MCF 10A (cell line): ENCODE results near the gene GPR78. TPM values are rescaled to one million over a fixed set of nuclear protein-coding genes. Genes with fewer than 3 reads are reported as not detected.

Experiments used
- BruUV-seq: library from RNA; stranded (reverse); fragments of 400-500 nt; replicated peaks from 2 replicates; lab custom pipeline; 2021; lab: Mats Ljungman, UMichigan
- CTCF ChIA-PET: fragments of 300-600 bp; sonication (Branson Sonifier 250); formaldehyde crosslinking; extraction: SDS; loops from one replicate; lab custom pipeline; 2021; ENCODE audit warnings: antibody characterized with exemption, inconsistent platforms; lab: Yijun Ruan, JAX
- POLR2A ChIA-PET: fragments of 300-600, 350-650 bp; sonication (Branson Sonifier 250); formaldehyde crosslinking; extraction: SDS; loops from one replicate; lab custom pipeline; 2020; ENCODE audit warnings: antibody characterized with exemption, inconsistent platforms; lab: Yijun Ruan, JAX
- DNase-seq: peaks from one replicate; pipeline ENCODE4 v3.0.0-alpha.2; 2018; ENCODE audit not compliant: unreplicated experiment
- H3K27ac Mint-ChIP-seq: one replicate; pipeline ENCODE4 v1.8.0; 2022; ENCODE audit warnings: mild to moderate bottlenecking, low read depth, mixed read lengths; ENCODE audit not compliant: unreplicated experiment
- H3K27me3 Mint-ChIP-seq: one replicate; pipeline ENCODE4 v1.8.0; 2022; ENCODE audit warnings: mixed read lengths; ENCODE audit not compliant: insufficient read depth, unreplicated experiment
- H3K36me3 Mint-ChIP-seq: one replicate; pipeline ENCODE4 v1.8.0; 2022; ENCODE audit warnings: mild to moderate bottlenecking, moderate library complexity, mixed read lengths; ENCODE audit not compliant: insufficient read depth, unreplicated experiment
- H3K4me1 Mint-ChIP-seq: one replicate; pipeline ENCODE4 v1.8.0; 2022; ENCODE audit warnings: mixed read lengths; ENCODE audit not compliant: insufficient read depth, unreplicated experiment
- H3K4me3 Mint-ChIP-seq: one replicate; pipeline ENCODE4 v1.8.0; 2022; ENCODE audit warnings: mild to moderate bottlenecking, moderate library complexity, mixed read lengths; ENCODE audit not compliant: unreplicated experiment
- H3K9me3 Mint-ChIP-seq: one replicate; pipeline ENCODE4 v1.8.0; 2022; ENCODE audit warnings: mixed read lengths; ENCODE audit not compliant: unreplicated experiment
- intact Hi-C: fragments of 100-400 bp; cut with micrococcal nuclease; formaldehyde crosslinking; loops from 2 replicates; pipeline ENCODE4 v1.14.1; 2022
- total RNA-seq: library from RNA; stranded (reverse); gene quantifications from 2 replicates; pipeline ENCODE4 v1.2.3, GENCODE V29; 2022
- TF ChIP-seq, protein P1 (sequence below): fragments of 200-600 bp; IDR thresholded peaks from one replicate; pipeline ENCODE4 v1.8.0; 2022; ENCODE audit warnings: antibody characterized with exemption, mild to moderate bottlenecking; ENCODE audit not compliant: unreplicated experiment

The GPR78 gene
- total RNA-seq, 1 experiment from 2014 or later, result not detected

DNA sequence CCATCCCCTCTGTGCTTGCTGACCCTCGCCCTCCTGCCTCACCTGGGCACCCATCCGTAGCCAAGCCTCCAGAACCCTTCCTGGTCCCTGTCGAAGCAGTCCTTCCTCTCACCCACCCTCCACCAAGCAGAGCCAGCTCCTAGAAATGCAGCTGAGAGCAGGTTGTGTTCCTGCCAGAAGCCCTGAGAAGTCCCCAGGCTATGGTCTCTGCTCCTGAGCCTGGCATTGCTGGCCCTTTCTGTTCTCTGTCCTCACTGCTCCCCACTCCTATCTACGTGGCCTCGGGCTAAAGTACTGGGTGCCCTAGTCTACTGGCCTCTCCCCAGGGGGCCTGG is 10.3 kb downstream of the GPR78 start:
- Mint-ChIP-seq H3K27ac (no peak overlapping the region), H3K36me3 (no peaks in the 10 kb centered on the region), H3K9me3 (no peaks in the 10 kb centered on the region), H3K27me3 (peaks cover 65% of the 10 kb centered on the region), H3K4me3 (no peak overlapping the region), H3K4me1 (no peaks in the 10 kb centered on the region)
- no TSS peak for BruUV-seq
- CTCF ChIA-PET, result interaction anchor here (1.2 to 2.7 kb wide), 3 partner anchors 13 to 121 kb away, joined by 4 to 13 read pairs (median 5); no protein-coding TSS in a partner anchor
- TF ChIP-seq, protein P1, sequence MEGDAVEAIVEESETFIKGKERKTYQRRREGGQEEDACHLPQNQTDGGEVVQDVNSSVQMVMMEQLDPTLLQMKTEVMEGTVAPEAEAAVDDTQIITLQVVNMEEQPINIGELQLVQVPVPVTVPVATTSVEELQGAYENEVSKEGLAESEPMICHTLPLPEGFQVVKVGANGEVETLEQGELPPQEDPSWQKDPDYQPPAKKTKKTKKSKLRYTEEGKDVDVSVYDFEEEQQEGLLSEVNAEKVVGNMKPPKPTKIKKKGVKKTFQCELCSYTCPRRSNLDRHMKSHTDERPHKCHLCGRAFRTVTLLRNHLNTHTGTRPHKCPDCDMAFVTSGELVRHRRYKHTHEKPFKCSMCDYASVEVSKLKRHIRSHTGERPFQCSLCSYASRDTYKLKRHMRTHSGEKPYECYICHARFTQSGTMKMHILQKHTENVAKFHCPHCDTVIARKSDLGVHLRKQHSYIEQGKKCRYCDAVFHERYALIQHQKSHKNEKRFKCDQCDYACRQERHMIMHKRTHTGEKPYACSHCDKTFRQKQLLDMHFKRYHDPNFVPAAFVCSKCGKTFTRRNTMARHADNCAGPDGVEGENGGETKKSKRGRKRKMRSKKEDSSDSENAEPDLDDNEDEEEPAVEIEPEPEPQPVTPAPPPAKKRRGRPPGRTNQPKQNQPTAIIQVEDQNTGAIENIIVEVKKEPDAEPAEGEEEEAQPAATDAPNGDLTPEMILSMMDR, result no peak
- POLR2A ChIA-PET, result no interaction called here
- no peak for DNase-seq
- intact Hi-C loops, result no loop called here

DNA sequence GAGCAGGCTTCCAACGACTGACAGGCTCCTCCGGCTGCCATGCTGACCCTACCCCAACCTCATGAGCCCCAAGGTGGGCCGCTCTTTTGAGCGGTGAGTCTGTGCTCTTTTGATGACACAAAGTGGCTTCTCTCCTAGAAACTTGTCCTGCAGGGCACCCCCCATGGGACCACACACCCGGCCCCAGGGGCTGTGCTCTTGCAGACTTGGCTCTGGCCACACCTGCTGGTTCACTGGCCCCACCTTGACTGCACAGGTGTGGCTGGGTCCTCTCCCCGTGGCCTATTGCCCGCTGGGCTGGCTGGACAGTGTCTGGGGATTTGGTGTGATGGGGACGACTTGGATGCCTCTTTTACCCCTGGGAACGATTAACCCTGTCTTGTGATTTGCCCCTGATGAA is 10.9 kb downstream of the GPR78 start:
- ChIA-PET POLR2A (no interaction called here), CTCF (interaction anchor here (2.0 to 2.7 kb wide), 2 partner anchors 16 to 122 kb away, joined by 10 to 13 read pairs; no protein-coding TSS in a partner anchor)
- Mint-ChIP-seq H3K36me3 (no peaks in the 10 kb centered on the region), H3K27me3 (peaks cover 59% of the 10 kb centered on the region), H3K27ac (no peak overlapping the region), H3K4me1 (no peaks in the 10 kb centered on the region), H3K9me3 (no peaks in the 10 kb centered on the region), H3K4me3 (no peak overlapping the region)
- TF ChIP-seq, protein P1, result no peak
- no TSS peak for BruUV-seq
- DNase-seq, result no peak
- intact Hi-C loops, result no loop called here

DNA sequence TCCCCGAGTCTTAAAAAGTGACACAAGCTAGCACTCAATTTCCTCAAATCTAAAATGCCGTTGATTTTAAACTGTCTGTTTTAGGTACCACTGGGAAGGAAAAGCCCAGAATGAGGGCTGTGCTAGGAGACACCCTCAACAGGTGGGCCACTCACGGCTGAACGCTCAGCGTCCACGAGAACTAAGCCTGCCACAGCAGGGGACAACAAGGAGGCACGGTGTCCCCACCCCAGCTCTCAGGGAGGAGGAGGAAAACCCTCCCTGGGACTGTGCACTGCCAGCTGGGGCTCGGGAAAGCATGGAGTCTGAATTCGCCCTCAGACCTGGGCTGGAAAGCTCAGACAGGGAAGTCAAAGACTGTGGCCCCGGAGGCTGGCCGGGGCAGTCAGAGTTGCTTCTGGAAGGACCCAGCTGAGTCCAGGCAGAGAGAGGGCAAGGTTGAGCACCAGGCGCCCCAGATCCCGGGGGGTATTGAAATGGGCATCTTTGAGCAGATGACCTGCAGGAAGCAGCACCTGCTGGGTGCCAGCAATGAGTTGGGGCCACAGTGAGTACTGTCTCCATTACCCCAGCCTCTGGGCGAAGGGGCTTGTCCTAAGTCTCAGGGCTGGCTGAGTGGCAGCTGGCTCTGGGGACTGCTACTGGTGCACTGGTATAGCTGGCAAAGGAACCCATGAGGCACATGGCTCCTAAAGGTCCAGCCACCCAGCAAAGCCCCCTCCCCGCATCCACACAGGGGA is 11.6 kb downstream of the GPR78 start:
- H3K36me3 Mint-ChIP-seq, result no peaks in the 10 kb centered on the region
- no peak overlapping the region for H3K4me3 Mint-ChIP-seq
- BruUV-seq, result no TSS peak
- H3K27ac Mint-ChIP-seq, result no peak overlapping the region
- no peaks in the 10 kb centered on the region for H3K9me3 Mint-ChIP-seq
- ChIA-PET CTCF (interaction anchor here (0.6 to 2.7 kb wide), 6 partner anchors 15 to 333 kb away, joined by 3 to 13 read pairs (median 4); no protein-coding TSS in a partner anchor), POLR2A (no interaction called here)
- H3K4me1 Mint-ChIP-seq, result no peaks in the 10 kb centered on the region
- DNase-seq, result no peak
- H3K27me3 Mint-ChIP-seq, result peaks cover 52% of the 10 kb centered on the region
- intact Hi-C loops, result no loop called here
- TF ChIP-seq, protein P1, result no peak

DNA sequence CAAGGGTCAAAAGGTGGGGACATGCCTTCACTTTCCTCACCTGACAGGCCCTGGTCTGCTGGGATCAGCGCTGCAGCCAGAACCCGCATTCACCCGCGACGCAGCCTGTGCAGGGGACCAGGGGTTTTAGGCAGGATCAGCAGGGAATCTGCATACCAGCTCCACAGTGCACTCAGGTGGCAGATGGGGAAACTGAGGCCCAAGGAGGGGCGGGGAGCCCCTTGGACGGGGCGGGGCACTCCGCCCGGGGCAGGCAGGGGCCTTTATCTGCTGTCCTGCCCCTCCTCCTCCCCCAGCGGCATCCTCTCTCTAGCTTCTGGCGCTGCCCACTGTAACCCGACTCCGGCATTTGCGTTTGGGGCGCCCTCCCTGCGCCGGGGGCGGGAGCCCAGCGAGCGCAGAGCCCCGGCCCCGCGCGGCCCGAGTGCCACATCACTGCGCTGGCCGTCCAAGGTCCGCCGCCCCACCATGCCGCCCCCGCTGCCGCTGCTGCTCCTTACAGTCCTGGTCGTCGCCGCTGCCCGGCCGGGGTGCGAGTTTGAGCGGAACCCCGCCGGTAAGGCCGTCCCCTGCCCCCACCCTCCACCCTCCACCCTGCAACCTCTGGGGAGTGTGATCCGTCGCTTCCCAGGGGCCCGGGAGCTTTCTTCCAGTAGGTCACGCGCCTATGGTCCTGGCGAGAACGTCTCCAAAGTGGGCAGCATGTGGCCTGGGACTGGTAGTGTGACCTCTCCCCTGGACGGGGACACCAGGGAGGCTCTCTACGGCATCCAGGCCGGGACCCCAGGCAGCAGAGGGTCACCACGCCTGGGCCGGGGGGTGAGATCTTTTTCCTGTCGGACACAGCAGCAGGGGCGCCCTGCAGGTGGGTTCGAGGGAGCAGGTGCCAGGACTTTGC is 12.4 kb downstream of the GPR78 start, which contains the start of gene CPZ:
Gene CPZ (plus strand): TSS at position 400 of the 898 bp plus-strand sequence. CDS start 69 bp downstream, at position 469.
- H3K4me1 Mint-ChIP-seq, result no peaks in the 10 kb centered on the region
- no TSS peak for BruUV-seq
- DNase-seq, result no peak
- H3K36me3 Mint-ChIP-seq, result no peaks in the 10 kb centered on the region
- H3K4me3 Mint-ChIP-seq, result no peak within 1 kb of the TSS
- TF ChIP-seq, protein P1, result no peak
- POLR2A ChIA-PET, result interaction anchor here (0.6 kb wide), 1 partner anchor 10 kb away, joined by 3 read pairs; no protein-coding TSS in a partner anchor
- peaks cover 48% of the 10 kb centered on the region for H3K27me3 Mint-ChIP-seq
- H3K9me3 Mint-ChIP-seq, result no peaks in the 10 kb centered on the region
- H3K27ac Mint-ChIP-seq, result no peak within 1 kb of the TSS
- CTCF ChIA-PET, result interaction anchor here (0.6 to 2.0 kb wide), 8 partner anchors 88 to 332 kb away, joined by 3 to 10 read pairs (median 3); no protein-coding TSS in a partner anchor
- intact Hi-C loops, result no loop called here
